Neural progenitor cell (in vitro differentiated cells): ENCODE results near the gene LATS2. TPM values are rescaled to one million over a fixed set of nuclear protein-coding genes. Genes with fewer than 3 reads are reported as not detected.
A peak's percentile ranks its signal among the peaks of the same experiment; 100 is the strongest.

Experiments used
- DNase-seq: peaks from one replicate; pipeline ENCODE4 v3.0.0-alpha.2; 2016; ENCODE audit warnings: low spot score
- H2AFZ ChIP-seq: fragments of 200-600 bp; sonication (generic); replicated peaks from 2 replicates; pipeline ENCODE4 v1.6.1; 2016; ENCODE audit warnings: antibody characterized with exemption
- H3F3A ChIP-seq: fragments of 200-600 bp; sonication (generic); 2 replicates; pipeline ENCODE4 v1.6.1; 2016; ENCODE audit warnings: antibody characterized with exemption, low read depth
- H3K27ac ChIP-seq: fragments of 200-600 bp; sonication (generic); 2 replicates; pipeline ENCODE4 v1.5.1; 2016; ENCODE audit warnings: mild to moderate bottlenecking
- H3K27me3 ChIP-seq: fragments of 200-600 bp; sonication (generic); 2 replicates; pipeline ENCODE4 v1.6.1; 2016; ENCODE audit warnings: mild to moderate bottlenecking, moderate library complexity
- H3K36me3 ChIP-seq: fragments of 200-600 bp; sonication (generic); 2 replicates; pipeline ENCODE4 v1.5.1; 2016
- H3K4me1 ChIP-seq: fragments of 200-600 bp; sonication (generic); 2 replicates; pipeline ENCODE4 v1.6.1; 2016; ENCODE audit warnings: mixed run types
- H3K4me2 ChIP-seq: fragments of 200-600 bp; sonication (generic); 2 replicates; pipeline ENCODE4 v1.6.1; 2016
- H3K4me3 ChIP-seq: fragments of 200-600 bp; sonication (generic); 2 replicates; pipeline ENCODE4 v1.5.1; 2016
- H3K79me2 ChIP-seq: fragments of 200-600 bp; sonication (generic); 2 replicates; pipeline ENCODE4 v1.6.1; 2016; ENCODE audit warnings: low read depth
- H3K9ac ChIP-seq: fragments of 200-600 bp; sonication (generic); 2 replicates; pipeline ENCODE4 v1.6.1; 2016
- H3K9me3 ChIP-seq: fragments of 200-600 bp; sonication (generic); 2 replicates; pipeline ENCODE4 v1.5.1; 2016; ENCODE audit warnings: low read depth
- H4K20me1 ChIP-seq: fragments of 200-600 bp; sonication (generic); 2 replicates; pipeline ENCODE4 v1.6.1; 2016; ENCODE audit warnings: low read depth
- H3K27ac Mint-ChIP-seq: 3 replicates; pipeline ENCODE4 v1.8.0; 2021; ENCODE audit warnings: mixed read lengths
- H3K27me3 Mint-ChIP-seq: 2 replicates; pipeline ENCODE4 v1.8.0; 2022; ENCODE audit warnings: low read depth, mild to moderate bottlenecking, inconsistent platforms, moderate library complexity, mixed read lengths; ENCODE audit not compliant: insufficient read depth
- H3K36me3 Mint-ChIP-seq: 3 replicates; pipeline ENCODE4 v1.8.0; 2021; ENCODE audit warnings: mixed read lengths
- H3K4me1 Mint-ChIP-seq: 3 replicates; pipeline ENCODE4 v1.8.0; 2021; ENCODE audit warnings: mixed read lengths
- H3K4me3 Mint-ChIP-seq: 3 replicates; pipeline ENCODE4 v1.8.0; 2021; ENCODE audit warnings: mild to moderate bottlenecking, moderate library complexity, mixed read lengths
- H3K9me3 Mint-ChIP-seq: 3 replicates; pipeline ENCODE4 v1.8.0; 2020; ENCODE audit warnings: mixed read lengths
- CTCF ChIP-seq: fragments of 200-600 bp; sonication (generic); IDR thresholded peaks from 2 replicates; pipeline ENCODE4 v1.5.1; 2017; ENCODE audit warnings: antibody characterized with exemption, mild to moderate bottlenecking
- EZH2 ChIP-seq: fragments of 200-600 bp; sonication (generic); IDR thresholded peaks from 2 replicates; pipeline ENCODE4 v1.6.1; 2017; ENCODE audit warnings: antibody characterized with exemption, mild to moderate bottlenecking, moderate library complexity
- EZH2phosphoT487 ChIP-seq: fragments of 200-600 bp; sonication (generic); IDR thresholded peaks from 2 replicates; pipeline ENCODE4 v1.6.1; 2017; ENCODE audit warnings: antibody characterized with exemption
- total RNA-seq: library from RNA; depleted of rRNA; stranded (reverse); fragments of >200 nt; gene quantifications from 2 replicates; pipeline ENCODE4 v1.2.3, GENCODE V29; 2015; ENCODE audit warnings: low replicate concordance

The LATS2 gene
- total RNA-seq, 1 donor from 2014 or later: 15.2 TPM

GRCh38 chr13:21077788-21078353, 16.5 kb upstream of the LATS2 start:
- H3K36me3 ChIP-seq: no peaks in the 10 kb centered on the region
- TF ChIP-seq EZH2: no peak
- Mint-ChIP-seq H3K4me1 (peaks cover 22% of the 10 kb centered on the region), H3K4me3 (peak overlapping the region; percentile 28), H3K36me3 (no peaks in the 10 kb centered on the region), H3K9me3 (no peaks in the 10 kb centered on the region), H3K27me3 (peaks cover 14% of the 10 kb centered on the region), H3K27ac (peak overlapping the region; percentile 35)
- no peaks in the 10 kb centered on the region for H3K27me3 ChIP-seq
- H3F3A ChIP-seq: peaks cover 6% of the 10 kb centered on the region
- DNase-seq: no peak
- no peak overlapping the region for H3K4me2 ChIP-seq
- H3K9ac ChIP-seq: no peak overlapping the region
- H4K20me1 ChIP-seq: no peaks in the 10 kb centered on the region
- H3K4me1 ChIP-seq: peaks cover 6% of the 10 kb centered on the region
- no peak overlapping the region for H2AFZ ChIP-seq
- H3K9me3 ChIP-seq: no peaks in the 10 kb centered on the region
- H3K27ac ChIP-seq: no peak overlapping the region
- H3K79me2 ChIP-seq: no peaks in the 10 kb centered on the region
- H3K4me3 ChIP-seq: no peak overlapping the region

GRCh38 chr13:21077076-21077787, 15.8 kb upstream of the LATS2 start:
- TF ChIP-seq EZH2 (no peak), CTCF (no peak)
- H3K27ac ChIP-seq: no peak overlapping the region
- Mint-ChIP-seq H3K9me3 (no peaks in the 10 kb centered on the region), H3K36me3 (no peaks in the 10 kb centered on the region), H3K4me3 (peak overlapping the region; percentile 28), H3K4me1 (peaks cover 22% of the 10 kb centered on the region), H3K27me3 (peaks cover 15% of the 10 kb centered on the region), H3K27ac (peak overlapping the region; percentile 22)
- H3K79me2 ChIP-seq: no peaks in the 10 kb centered on the region
- no peaks in the 10 kb centered on the region for H3K27me3 ChIP-seq
- H3K9me3 ChIP-seq: no peaks in the 10 kb centered on the region
- H3K9ac ChIP-seq: no peak overlapping the region
- H4K20me1 ChIP-seq: no peaks in the 10 kb centered on the region
- peaks cover 6% of the 10 kb centered on the region for H3K4me1 ChIP-seq
- H3K36me3 ChIP-seq: no peaks in the 10 kb centered on the region
- H2AFZ ChIP-seq: no peak overlapping the region
- peaks cover 6% of the 10 kb centered on the region for H3F3A ChIP-seq
- no peak for DNase-seq
- no peak overlapping the region for H3K4me3 ChIP-seq
- H3K4me2 ChIP-seq: no peak overlapping the region

GRCh38 chr13:21076253-21076652, 14.9 kb upstream of the LATS2 start:
- no peaks in the 10 kb centered on the region for H3K36me3 ChIP-seq
- DNase-seq: no peak

More at GRCh38 chr13:21076253-21076652, 14.9 kb upstream of the LATS2 start:
- Mint-ChIP-seq H3K4me3 (peak overlapping the region; percentile 48), H3K4me1 (peaks cover 22% of the 10 kb centered on the region), H3K9me3 (no peaks in the 10 kb centered on the region), H3K27me3 (peaks cover 15% of the 10 kb centered on the region), H3K27ac (no peak overlapping the region), H3K36me3 (no peaks in the 10 kb centered on the region)
- TF ChIP-seq EZH2 (no peak), EZH2phosphoT487 (no peak), CTCF (no peak)
- Histone ChIP-seq H3K4me2 (no peak overlapping the region), H3K27ac (no peak overlapping the region), H3K9me3 (no peaks in the 10 kb centered on the region), H2AFZ (no peak overlapping the region), H3K27me3 (no peaks in the 10 kb centered on the region), H3K4me1 (peaks cover 6% of the 10 kb centered on the region), H4K20me1 (no peaks in the 10 kb centered on the region), H3K9ac (no peak overlapping the region), H3K79me2 (no peaks in the 10 kb centered on the region), H3F3A (peaks cover 6% of the 10 kb centered on the region), H3K4me3 (no peak overlapping the region)
